ENCODE results near the gene LRP2.

DNA sequence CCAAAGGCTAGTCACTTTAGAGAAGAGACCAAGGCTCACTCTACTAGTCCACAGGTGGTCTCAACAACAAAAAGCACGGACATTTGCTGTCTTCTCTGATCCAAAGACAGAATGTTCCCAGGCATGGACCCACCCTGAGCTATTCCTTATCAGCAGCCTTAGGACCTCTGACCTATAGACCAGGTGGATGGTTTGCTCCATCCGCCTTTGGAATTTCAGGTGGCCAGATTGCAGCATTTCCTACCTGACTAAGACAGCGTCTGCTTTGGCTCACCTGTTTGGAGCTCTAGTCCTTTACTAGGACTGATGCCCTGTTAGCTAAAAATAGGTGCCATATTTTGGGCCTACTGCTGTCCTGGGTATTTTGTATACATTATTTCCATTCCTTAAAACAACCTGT is 44.6 kb upstream of the LRP2 start:
- TF ChIP-seq CTCF (optimal IDR thresholded peaks at IDR 0.05 in 1 of 3, IDR thresholded peaks at IDR 0.05 in 1 of 3, conservative IDR thresholded peaks at IDR 0.05 in 1 of 3; ENCODE audit: extremely low read depth in 1 of 3, insufficient read depth in 2 of 3, low read length in 3 of 3): no peak
- TF ChIP-seq EZH2 (IDR thresholded peaks at IDR 0.05; ENCODE audit: low read length): no peak

Measured in keratinocyte (primary cell).